H1 (cell line): ENCODE results near the gene CPEB1. TPM values are rescaled to one million over a fixed set of nuclear protein-coding genes. Genes with fewer than 3 reads are reported as not detected.

Source experiments
- CTCF ChIA-PET: fragments of 300-600 bp; sonication (Branson Sonifier 250); formaldehyde crosslinking; loops from one replicate; lab custom pipeline; 2021; ENCODE audit not compliant: partially characterized antibody; lab: Charles Lee
- POLR2A ChIA-PET: fragments of 300-600 bp; sonication (Branson Sonifier 250); formaldehyde crosslinking; loops from one replicate; lab custom pipeline; 2021; ENCODE audit warnings: inconsistent platforms; ENCODE audit not compliant: partially characterized antibody; lab: Charles Lee
- DNase-seq, 2 experiments: peaks; one replicate each; pipeline versions ENCODE4 v3.0.0 to v3.0.0-alpha.2; 2010 to 2022; ENCODE audit warnings: low spot score in 2 of 2, low read depth in 1 of 2, mixed read lengths in 1 of 2
- FAIRE-seq: peaks from 2 replicates; lab custom pipeline; 2011; peaks lifted over from hg19 to GRCh38; lab: Jason Lieb, UNC
- H2AFZ ChIP-seq: 2 replicates; pipeline ENCODE4 v1.8.1; 2012; ENCODE audit warnings: low read length, inconsistent platforms
- H2AK5ac ChIP-seq: 2 replicates; pipeline ENCODE4 v1.6.1; 2013; ENCODE audit warnings: low read depth, low read length
- H2BK120ac ChIP-seq: replicated peaks from 2 replicates; pipeline ENCODE3; 2013; ENCODE audit warnings: low read depth, low read length, inconsistent platforms
- H2BK12ac ChIP-seq: 2 replicates; pipeline ENCODE4 v1.6.1; 2013; ENCODE audit warnings: low read depth, low read length
- H2BK15ac ChIP-seq: 2 replicates; pipeline ENCODE4 v1.6.1; 2013; ENCODE audit warnings: low read length
- H2BK20ac ChIP-seq: 2 replicates; pipeline ENCODE4 v1.6.1; 2013; ENCODE audit warnings: low read length
- H2BK5ac ChIP-seq: 2 replicates; pipeline ENCODE4 v1.6.1; 2013; ENCODE audit warnings: low read depth, low read length
- H3K14ac ChIP-seq: 2 replicates; pipeline ENCODE4 v1.6.1; 2013; ENCODE audit warnings: inconsistent platforms; ENCODE audit not compliant: insufficient read length
- H3K18ac ChIP-seq: 2 replicates; pipeline ENCODE4 v1.6.1; 2013; ENCODE audit warnings: low read length; ENCODE audit errors: extremely low read depth
- H3K23ac ChIP-seq: 2 replicates; pipeline ENCODE4 v1.6.1; 2013; ENCODE audit warnings: inconsistent platforms; ENCODE audit not compliant: insufficient read length
- H3K23me2 ChIP-seq: 2 replicates; pipeline ENCODE4 v1.6.1; 2013; ENCODE audit warnings: low read depth, low read length
- H3K27ac ChIP-seq: 2 replicates; pipeline ENCODE4 v1.6.1; 2011; ENCODE audit warnings: low read depth, low read length, inconsistent platforms
- H3K27me3 ChIP-seq, 4 experiments: replicated peaks in 1 of 4; 1 replicate in 1 of 4; 2 replicates in 3 of 4; pipeline versions ENCODE4 v1.6.1 to v1.8.1; 2011 to 2013; ENCODE audit warnings: low read length in 3 of 4, mild to moderate bottlenecking in 3 of 4, inconsistent platforms in 2 of 4, mixed read lengths in 2 of 4, moderate library complexity in 1 of 4; ENCODE audit not compliant: control insufficient read depth in 3 of 4, insufficient read depth in 3 of 4; ENCODE audit errors: extremely low read depth in 1 of 4
- H3K36me3 ChIP-seq, 4 experiments: 2 replicates each; pipeline versions ENCODE4 v1.6.1 to v1.8.1; 2011 to 2013; ENCODE audit warnings: mild to moderate bottlenecking in 4 of 4, low read length in 3 of 4, moderate library complexity in 2 of 4, control low read depth in 1 of 4, inconsistent platforms in 1 of 4; ENCODE audit not compliant: insufficient read depth in 4 of 4, control insufficient read depth in 2 of 4
- H3K4ac ChIP-seq: replicated peaks from 2 replicates; pipeline ENCODE3; 2013; ENCODE audit warnings: low read length, low read depth, mixed read lengths, inconsistent platforms; ENCODE audit not compliant: insufficient read length
- H3K4me1 ChIP-seq, 4 experiments: replicated peaks in 1 of 4; 1 replicate in 1 of 4; 2 replicates in 3 of 4; pipeline versions ENCODE4 v1.6.1 to v1.8.1; 2011 to 2013; ENCODE audit warnings: low read length in 3 of 4, inconsistent platforms in 2 of 4, mixed read lengths in 1 of 4; ENCODE audit not compliant: insufficient read depth in 4 of 4, control insufficient read depth in 3 of 4
- H3K4me2 ChIP-seq, 2 experiments: 2 replicates each; pipeline versions ENCODE4 v1.6.1 to v1.8.1; 2011 to 2013; ENCODE audit warnings: low read depth in 2 of 2, low read length in 2 of 2, control low read depth in 1 of 2, inconsistent platforms in 1 of 2, mild to moderate bottlenecking in 1 of 2; ENCODE audit not compliant: insufficient read depth in 1 of 2
- H3K4me3 ChIP-seq, 4 experiments: fragments of 200-600, 300-600 bp in 1 of 4; sonication (generic), shearing (Covaris generic), sonication (Bioruptor Twin) in 1 of 4; 2 replicates each; pipeline versions ENCODE4 v1.5.1 to v1.8.1; 2011 to 2016; ENCODE audit warnings: low read length in 4 of 4, low read depth in 3 of 4, control low read depth in 2 of 4, inconsistent platforms in 2 of 4, mild to moderate bottlenecking in 2 of 4, mixed read lengths in 1 of 4, moderate library complexity in 1 of 4; ENCODE audit not compliant: insufficient read depth in 2 of 4; ENCODE audit errors: extremely low read depth in 1 of 4
- H3K56ac ChIP-seq: replicated peaks from 2 replicates; pipeline ENCODE3; 2013; ENCODE audit warnings: low read depth, mild to moderate bottlenecking, mixed read lengths, low read length, inconsistent platforms; ENCODE audit not compliant: insufficient read length
- H3K79me1 ChIP-seq: 2 replicates; pipeline ENCODE4 v1.6.1; 2013; ENCODE audit warnings: low read depth, low read length, control low read depth
- H3K79me2 ChIP-seq, 2 experiments: 2 replicates each; pipeline versions ENCODE4 v1.6.1 to v1.8.1; 2012 to 2013; ENCODE audit warnings: low read length in 2 of 2, mild to moderate bottlenecking in 2 of 2, inconsistent platforms in 1 of 2; ENCODE audit not compliant: insufficient read depth in 2 of 2, control insufficient read depth in 1 of 2
- H3K9ac ChIP-seq, 4 experiments: replicated peaks in 1 of 4; 1 replicate in 1 of 4; 2 replicates in 3 of 4; pipeline versions ENCODE4 v1.6.1 to v1.8.1; 2011 to 2013; ENCODE audit warnings: low read depth in 3 of 4, low read length in 3 of 4, control low read depth in 2 of 4, mild to moderate bottlenecking in 2 of 4, moderate library complexity in 2 of 4, inconsistent platforms in 1 of 4; ENCODE audit errors: extremely low read depth in 1 of 4
- H3K9me3 ChIP-seq, 2 experiments: 2 replicates each; pipeline versions ENCODE4 v1.6.1 to v1.8.1; 2012 to 2013; ENCODE audit warnings: mild to moderate bottlenecking in 2 of 2, moderate library complexity in 2 of 2, control low read depth in 1 of 2, inconsistent platforms in 1 of 2, low read depth in 1 of 2, low read length in 1 of 2, mixed read lengths in 1 of 2; ENCODE audit not compliant: insufficient read depth in 2 of 2
- H4K20me1 ChIP-seq, 2 experiments: replicated peaks in 1 of 2; 2 replicates each; pipeline versions ENCODE3 to v1.8.1; 2011 to 2013; ENCODE audit warnings: inconsistent platforms in 2 of 2, low read length in 2 of 2, mild to moderate bottlenecking in 1 of 2; ENCODE audit not compliant: insufficient read depth in 2 of 2, control insufficient read depth in 1 of 2
- H4K5ac ChIP-seq: 2 replicates; pipeline ENCODE4 v1.6.1; 2013; ENCODE audit warnings: low read length, low read depth, mixed read lengths, inconsistent platforms; ENCODE audit not compliant: insufficient read length
- H4K8ac ChIP-seq: 2 replicates; pipeline ENCODE4 v1.8.0; 2013; ENCODE audit warnings: mild to moderate bottlenecking, moderate library complexity, low read length, inconsistent platforms; ENCODE audit not compliant: insufficient read depth; ENCODE audit errors: extremely low read depth
- H4K91ac ChIP-seq: replicated peaks from 2 replicates; pipeline ENCODE3; 2013; ENCODE audit warnings: low read length, mixed read lengths, inconsistent platforms; ENCODE audit not compliant: insufficient read length
- EGR1 ChIP-seq: IDR thresholded peaks from 2 replicates; pipeline ENCODE4 v1.6.1; 2011; ENCODE audit warnings: low read depth, low read length, borderline replicate concordance
- MAX ChIP-seq: IDR thresholded peaks from 2 replicates; pipeline ENCODE4 v1.6.1; 2012; ENCODE audit warnings: inconsistent platforms
- NANOG ChIP-seq: IDR thresholded peaks from 2 replicates; pipeline ENCODE4 v1.6.1; 2011; ENCODE audit warnings: low read length, low read depth, mild to moderate bottlenecking, inconsistent platforms; ENCODE audit not compliant: insufficient read depth, poor library complexity, severe bottlenecking
- PHF8 ChIP-seq: fragments of 200-600 bp; sonication (generic); conservative IDR thresholded peaks from 2 replicates; pipeline ENCODE4 v1.7.1; 2012; ENCODE audit warnings: low read depth, mild to moderate bottlenecking, inconsistent platforms, low read length, moderate library complexity
- TEAD4 ChIP-seq: IDR thresholded peaks from 2 replicates; pipeline ENCODE4 v1.6.1; 2012; ENCODE audit warnings: low read depth, low read length, inconsistent platforms, mixed read lengths
- WGBS, 2 experiments: shearing (Covaris generic) in 1 of 2; methylation state at CpG; one replicate each; pipeline versions ENCODE4 v1.1.6 to v1.1.7; 2013 to 2015; ENCODE audit warnings: low lambda C conversion rate in 2 of 2, mixed read lengths in 2 of 2, inconsistent platforms in 1 of 2, low coverage in 1 of 2, missing lambda C conversion rate in 1 of 2; ENCODE audit not compliant: insufficient replicate concordance in 2 of 2, insufficient coverage in 1 of 2, insufficient read length in 1 of 2; ENCODE audit errors: extremely low coverage in 1 of 2, missing lambda C conversion rate in 1 of 2; 5-methylcytosine and 5-hydroxymethylcytosine counted together
- polyA plus RNA-seq, 7 experiments: library from polyadenylated mRNA; depleted of rRNA in 3 of 7; stranded (reverse) in 5 of 7; unstranded in 2 of 7; fragments of >200 nt in 5 of 7; fragments of 200-250 nt in 2 of 7; gene quantifications; 1 replicate in 5 of 7; 2 replicates in 1 of 7; 4 replicates in 1 of 7; pipeline versions ENCODE4 v1.2.1 to v1.2.3, GENCODE V29; 2011 to 2013; ENCODE audit warnings: missing spikeins in 2 of 7, mixed read lengths in 2 of 7
- total RNA-seq: library from RNA; stranded (reverse); fragmentation: NEBNext Ultra II Directional; extraction: Animal tissue kit (Norgen Biotek cat#: 25700); gene quantifications from 2 replicates; pipeline ENCODE4 v1.2.1, GENCODE V29; 2021

CPEB1 gene
- total and polyA plus RNA-seq, 2 of the 8 experiments (the other 6 are each of a cell fraction or from before 2014, with no cell fraction given): 4.4 to 4.5 TPM

GRCh38 chr15:82558502-82558901, 88.7 kb downstream of the CPEB1 start:
- H3K9ac ChIP-seq: no peak overlapping the region
- H4K91ac ChIP-seq: no peak overlapping the region
- no peaks in the 10 kb centered on the region for H3K79me2 ChIP-seq
- POLR2A ChIA-PET: interaction anchor here (1.1 to 9.9 kb wide), 2 partner anchors 11 to 20 kb away, joined by 3 to 95 read pairs; partner anchors contain the start of gene RPS17
- no peak for TF ChIP-seq MAX
- no peak for TF ChIP-seq TEAD4
- TF ChIP-seq PHF8: no peak
- no peak for TF ChIP-seq EGR1
- no peak for TF ChIP-seq NANOG
- TF ChIP-seq, all 59 proteins: peak for 0
- Histone ChIP-seq H3K27me3 (no peaks in the 10 kb centered on the region), H3K4me1 (no peaks in the 10 kb centered on the region), H4K5ac (no peak overlapping the region), H2BK15ac (no peak overlapping the region), H2BK20ac (no peak overlapping the region), H3K4me3 (no peak overlapping the region), H4K20me1 (no peaks in the 10 kb centered on the region), H2AK5ac (no peak overlapping the region), H3K36me3 (no peaks in the 10 kb centered on the region), H4K8ac (no peak overlapping the region), H3K79me1 (no peaks in the 10 kb centered on the region), H2AFZ (no peak overlapping the region), H3K14ac (no peak overlapping the region), H3K23ac (no peak overlapping the region), H3K9me3 (no peaks in the 10 kb centered on the region), H3K4ac (no peak overlapping the region), H2BK12ac (no peak overlapping the region), H3K4me2 (no peak overlapping the region), H3K18ac (no peak overlapping the region), H3K56ac (no peak overlapping the region), H3K27ac (no peak overlapping the region), H2BK120ac (no peak overlapping the region), H2BK5ac (no peak overlapping the region), H3K23me2 (no peaks in the 10 kb centered on the region)
- FAIRE-seq (no peak), DNase-seq (no peak)
- CTCF ChIA-PET: interaction anchor here (1.0 to 2.3 kb wide), 4 partner anchors 8 to 436 kb away, joined by 3 to 6 read pairs (median 4); no protein-coding TSS in a partner anchor
- WGBS, 2 experiments: 81% methylated on average over 1 of the region's 1 CpG; no CpG with 5 or more reads in 1 of the 2 experiments
